Right lobe of liver (tissue), 6 donors: ENCODE results near the gene ACAP3. TPM values are rescaled to one million over a fixed set of nuclear protein-coding genes. Genes with fewer than 3 reads are reported as not detected.

Experiments used
- ATAC-seq, 4 donors: fragments of 200-7000 bp; cut with Tn5 transposase; one replicate each; pipeline ENCODE4 v1.9.1; 2020; ENCODE audit warnings: mild to moderate bottlenecking in 4 of 4, moderate library complexity in 4 of 4
- DNase-seq, 3 donors: peaks; one replicate each; pipeline ENCODE4 v3.0.0-alpha.2; 2020
- H3K27ac ChIP-seq, 3 donors: fragments of 200-600 bp; one replicate each; pipeline ENCODE4 v1.8.0; 2022
- H3K27me3 ChIP-seq, 2 donors: fragments of 200-600 bp; one replicate each; pipeline ENCODE4 v1.8.0; 2022
- H3K36me3 ChIP-seq, 4 donors: fragments of 200-600 bp; sonication (generic) in 1 of 4; one replicate each; pipeline versions ENCODE4 v1.5.1 to v1.8.0; 2017 to 2022; ENCODE audit warnings: control low read depth in 1 of 4
- H3K4me1 ChIP-seq, 4 donors: fragments of 200-600 bp; sonication (generic) in 1 of 4; one replicate each; pipeline versions ENCODE4 v1.5.1 to v1.8.0; 2017 to 2022; ENCODE audit warnings: control low read depth in 1 of 4
- H3K4me3 ChIP-seq, 3 donors: fragments of 200-600 bp; one replicate each; pipeline ENCODE4 v1.8.0; 2022
- H3K9me3 ChIP-seq, 4 donors: fragments of 200-600 bp; sonication (generic) in 1 of 4; one replicate each; pipeline versions ENCODE4 v1.5.1 to v1.8.0; 2017 to 2022; ENCODE audit warnings: control low read depth in 1 of 4
- CTCF ChIP-seq, 4 donors: fragments of 200-600 bp in 3 of 4; fragments of 450-650 bp in 1 of 4; IDR thresholded peaks; one replicate each; pipeline versions ENCODE4 v1.5.1 to v1.8.0; 2016 to 2022; ENCODE audit warnings: antibody characterized with exemption in 4 of 4, mild to moderate bottlenecking in 2 of 4
- POLR2A ChIP-seq: fragments of 450-650 bp; IDR thresholded peaks from one replicate; pipeline ENCODE4 v1.6.1; 2017; ENCODE audit warnings: antibody characterized with exemption, mild to moderate bottlenecking
- whole genome bisulfite sequencing: methylation state at CpG from one replicate; pipeline ENCODE4 v1.1.6; 2018; ENCODE audit warnings: low coverage, low lambda C conversion rate; ENCODE audit not compliant: insufficient coverage; ENCODE audit errors: missing lambda C conversion rate; 5-methylcytosine and 5-hydroxymethylcytosine counted together
- intact Hi-C, 2 donors: fragments of 100-400 bp; cut with DNase I; formaldehyde crosslinking; loops; one replicate each; pipeline versions ENCODE4 v1.11.2 to v1.14.1; 2022
- total RNA-seq, 6 experiments: library from RNA; depleted of rRNA in 2 of 6; stranded (reverse); fragments of >200 nt in 2 of 6; fragmentation: NEBNext Ultra II Directional in 3 of 6; extraction: Animal tissue kit (Norgen Biotek cat#: 25700) in 3 of 6; gene quantifications; one replicate each; pipeline versions ENCODE4 v1.1.0 to v1.2.4, GENCODE V29; 2016 to 2023
- donor health status: DM: no; HTN: yes; CAD: no.
- donor health status: DM: no; HTN: no; CAD: no.
- donor health status: DM: no; HTN: no; CAD: no.
- donor health status: DM: no; HTN: yes; CAD: no.
- donor health status: DM: no; HTN: yes; CAD: no.

ACAP3 gene
- total RNA-seq, 6 experiments from 2014 or later, result 20.1 to 28.0 (median 22.0) TPM

DNA sequence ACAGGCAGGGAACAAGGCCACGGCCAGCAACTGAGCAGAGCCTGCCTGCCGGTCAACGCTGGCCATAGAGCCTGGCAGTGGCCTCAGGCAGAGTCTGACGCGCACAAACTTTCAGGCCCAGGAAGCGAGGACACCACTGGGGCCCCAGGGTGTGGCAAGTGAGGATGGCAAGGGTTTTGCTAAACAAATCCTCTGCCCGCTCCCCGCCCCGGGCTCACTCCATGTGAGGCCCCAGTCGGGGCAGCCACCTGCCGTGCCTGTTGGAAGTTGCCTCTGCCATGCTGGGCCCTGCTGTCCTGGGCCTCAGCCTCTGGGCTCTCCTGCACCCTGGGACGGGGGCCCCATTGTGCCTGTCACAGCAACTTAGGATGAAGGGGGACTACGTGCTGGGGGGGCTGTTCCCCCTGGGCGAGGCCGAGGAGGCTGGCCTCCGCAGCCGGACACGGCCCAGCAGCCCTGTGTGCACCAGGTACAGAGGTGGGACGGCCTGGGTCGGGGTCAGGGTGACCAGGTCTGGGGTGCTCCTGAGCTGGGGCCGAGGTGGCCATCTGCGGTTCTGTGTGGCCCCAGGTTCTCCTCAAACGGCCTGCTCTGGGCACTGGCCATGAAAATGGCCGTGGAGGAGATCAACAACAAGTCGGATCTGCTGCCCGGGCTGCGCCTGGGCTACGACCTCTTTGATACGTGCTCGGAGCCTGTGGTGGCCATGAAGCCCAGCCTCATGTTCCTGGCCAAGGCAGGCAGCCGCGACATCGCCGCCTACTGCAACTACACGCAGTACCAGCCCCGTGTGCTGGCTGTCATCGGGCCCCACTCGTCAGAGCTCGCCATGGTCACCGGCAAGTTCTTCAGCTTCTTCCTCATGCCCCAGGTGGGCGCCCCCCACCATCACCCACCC, 23.6 kb upstream of the ACAP3 start, which contains the start of gene TAS1R3:
Gene TAS1R3, plus strand, starts transcription at position 213 of the 898 bp plus-strand sequence. Its CDS starts 66 bp downstream, at position 279.
- no peak within 1 kb of the TSS for H3K27ac ChIP-seq
- intact Hi-C loops, result no loop called here
- H3K27me3 ChIP-seq, result no peaks in the 10 kb centered on the region
- H3K36me3 ChIP-seq, result peaks cover 0 to 17% (median 4%) of the 10 kb centered on the region in 4 donors
- WGBS, result no CpG with 5 or more reads among the region's 41 CpGs
- no peaks in the 10 kb centered on the region for H3K9me3 ChIP-seq
- TF ChIP-seq CTCF (IDR thresholded peaks at IDR 0.05) (no peak), POLR2A (no peak)
- no peak within 1 kb of the TSS for H3K4me3 ChIP-seq
- peaks cover 0 to 6% (median 3%) of the 10 kb centered on the region in 4 donors for H3K4me1 ChIP-seq
- no peak for ATAC-seq
- no peak for DNase-seq

DNA sequence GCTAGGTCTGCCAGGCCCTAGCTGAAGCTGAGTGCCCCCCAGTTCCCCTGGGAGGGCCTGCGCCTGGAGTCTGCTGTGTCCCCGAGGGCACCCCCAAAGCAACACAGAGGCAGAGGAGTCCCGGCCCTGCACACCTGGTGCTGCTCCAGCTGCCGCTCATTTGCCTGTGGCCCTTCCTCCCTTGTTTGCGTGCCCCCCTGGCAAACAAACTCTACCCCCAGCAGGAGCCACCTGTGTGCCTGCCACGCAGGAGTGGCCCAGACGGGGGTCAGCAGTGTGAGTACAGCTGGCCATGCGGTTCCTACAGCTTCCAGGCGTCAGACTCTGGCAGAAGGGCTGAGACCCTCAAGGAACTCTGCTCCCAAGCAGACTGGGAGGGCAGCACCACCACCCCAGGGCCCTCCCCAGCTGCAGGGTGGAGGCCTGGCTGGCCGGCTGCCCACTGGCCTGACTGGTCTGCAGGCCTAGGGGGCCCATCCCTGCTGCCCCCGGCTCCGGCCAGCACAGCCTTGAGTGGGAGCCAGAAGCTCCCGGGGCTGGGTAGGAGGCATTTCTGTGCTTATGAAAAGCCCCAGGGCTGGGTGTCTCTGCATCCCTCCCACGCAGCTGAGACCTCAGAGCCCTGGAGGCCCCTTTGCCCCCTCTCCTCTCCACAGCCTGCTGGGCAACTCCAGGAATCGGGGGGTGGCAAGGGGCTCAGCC, 22.8 kb upstream of the ACAP3 start:
- no peak overlapping the region for H3K4me3 ChIP-seq
- intact Hi-C loops, result no loop called here
- WGBS, result 29% methylated on average over 2 of the region's 15 CpGs
- H3K9me3 ChIP-seq, result no peaks in the 10 kb centered on the region
- DNase-seq (no peak), ATAC-seq (no peak)
- TF ChIP-seq CTCF (IDR thresholded peaks at IDR 0.05) (no peak), POLR2A (no peak)
- H3K4me1 ChIP-seq, result peaks cover 0 to 14% (median 3%) of the 10 kb centered on the region in 4 donors
- H3K36me3 ChIP-seq, result peaks cover 0 to 17% (median 4%) of the 10 kb centered on the region in 4 donors
- no peaks in the 10 kb centered on the region for H3K27me3 ChIP-seq
- H3K27ac ChIP-seq, result no peak overlapping the region

GRCh38 chr1:1329304-1330210, 21.8 kb upstream of the ACAP3 start:
- 88% methylated on average over 32 of the region's 58 CpGs for WGBS
- intact Hi-C loops, result no loop called here
- ATAC-seq (no peak), DNase-seq (no peak)
- Histone ChIP-seq H3K4me1 (peaks cover 0 to 16% (median 3%) of the 10 kb centered on the region in 4 donors), H3K9me3 (no peaks in the 10 kb centered on the region), H3K27me3 (no peaks in the 10 kb centered on the region), H3K4me3 (no peak overlapping the region), H3K36me3 (peaks cover 0 to 17% (median 4%) of the 10 kb centered on the region in 4 donors), H3K27ac (no peak overlapping the region)
- no peak for TF ChIP-seq CTCF (IDR thresholded peaks at IDR 0.05)
- TF ChIP-seq POLR2A, result peak; percentile 16

- no CpG with 5 or more reads among the region's 15 CpGs for WGBS
- H3K36me3 ChIP-seq, result peaks cover 0 to 17% (median 4%) of the 10 kb centered on the region in 4 donors
- TF ChIP-seq CTCF (IDR thresholded peaks at IDR 0.05) (no peak), POLR2A (no peak)
- DNase-seq (no peak), ATAC-seq (no peak)
- H3K27ac ChIP-seq, result no peak overlapping the region
- intact Hi-C loops, result no loop called here
- no peak overlapping the region for H3K4me3 ChIP-seq
- no peaks in the 10 kb centered on the region for H3K9me3 ChIP-seq
- H3K27me3 ChIP-seq, result no peaks in the 10 kb centered on the region
- peaks cover 0 to 19% (median 3%) of the 10 kb centered on the region in 4 donors for H3K4me1 ChIP-seq
These were observed 20.5 kb upstream of the ACAP3 start for GRCh38 chr1:1328254-1328653.
